H1 (cell line): Measurements from ENCODE around the gene MARCHF9. TPM values are rescaled to one million over a fixed set of nuclear protein-coding genes. Genes with fewer than 3 reads are reported as not detected.

ENCODE experiments used
- CTCF ChIA-PET: fragments of 300-600 bp; sonication (Branson Sonifier 250); formaldehyde crosslinking; loops from one replicate; lab custom pipeline; 2021; ENCODE audit not compliant: partially characterized antibody; lab: Charles Lee
- POLR2A ChIA-PET: fragments of 300-600 bp; sonication (Branson Sonifier 250); formaldehyde crosslinking; loops from one replicate; lab custom pipeline; 2021; ENCODE audit warnings: inconsistent platforms; ENCODE audit not compliant: partially characterized antibody; lab: Charles Lee
- DNase-seq, 2 experiments: peaks; one replicate each; pipeline versions ENCODE4 v3.0.0 to v3.0.0-alpha.2; 2010 to 2022; ENCODE audit warnings: low spot score in 2 of 2, low read depth in 1 of 2, mixed read lengths in 1 of 2
- FAIRE-seq: peaks from 2 replicates; lab custom pipeline; 2011; peaks lifted over from hg19 to GRCh38; lab: Jason Lieb, UNC
- H2AFZ ChIP-seq: 2 replicates; pipeline ENCODE4 v1.8.1; 2012; ENCODE audit warnings: low read length, inconsistent platforms
- H2AK5ac ChIP-seq: 2 replicates; pipeline ENCODE4 v1.6.1; 2013; ENCODE audit warnings: low read depth, low read length
- H2BK120ac ChIP-seq: replicated peaks from 2 replicates; pipeline ENCODE3; 2013; ENCODE audit warnings: low read depth, low read length, inconsistent platforms
- H2BK12ac ChIP-seq: 2 replicates; pipeline ENCODE4 v1.6.1; 2013; ENCODE audit warnings: low read depth, low read length
- H2BK15ac ChIP-seq: 2 replicates; pipeline ENCODE4 v1.6.1; 2013; ENCODE audit warnings: low read length
- H2BK20ac ChIP-seq: 2 replicates; pipeline ENCODE4 v1.6.1; 2013; ENCODE audit warnings: low read length
- H2BK5ac ChIP-seq: 2 replicates; pipeline ENCODE4 v1.6.1; 2013; ENCODE audit warnings: low read depth, low read length
- H3K14ac ChIP-seq: 2 replicates; pipeline ENCODE4 v1.6.1; 2013; ENCODE audit warnings: inconsistent platforms; ENCODE audit not compliant: insufficient read length
- H3K18ac ChIP-seq: 2 replicates; pipeline ENCODE4 v1.6.1; 2013; ENCODE audit warnings: low read length; ENCODE audit errors: extremely low read depth
- H3K23ac ChIP-seq: 2 replicates; pipeline ENCODE4 v1.6.1; 2013; ENCODE audit warnings: inconsistent platforms; ENCODE audit not compliant: insufficient read length
- H3K23me2 ChIP-seq: 2 replicates; pipeline ENCODE4 v1.6.1; 2013; ENCODE audit warnings: low read depth, low read length
- H3K27ac ChIP-seq: 2 replicates; pipeline ENCODE4 v1.6.1; 2011; ENCODE audit warnings: low read depth, low read length, inconsistent platforms
- H3K27me3 ChIP-seq, 4 experiments: replicated peaks in 1 of 4; 1 replicate in 1 of 4; 2 replicates in 3 of 4; pipeline versions ENCODE4 v1.6.1 to v1.8.1; 2011 to 2013; ENCODE audit warnings: low read length in 3 of 4, mild to moderate bottlenecking in 3 of 4, inconsistent platforms in 2 of 4, mixed read lengths in 2 of 4, moderate library complexity in 1 of 4; ENCODE audit not compliant: control insufficient read depth in 3 of 4, insufficient read depth in 3 of 4; ENCODE audit errors: extremely low read depth in 1 of 4
- H3K36me3 ChIP-seq, 4 experiments: 2 replicates each; pipeline versions ENCODE4 v1.6.1 to v1.8.1; 2011 to 2013; ENCODE audit warnings: mild to moderate bottlenecking in 4 of 4, low read length in 3 of 4, moderate library complexity in 2 of 4, control low read depth in 1 of 4, inconsistent platforms in 1 of 4; ENCODE audit not compliant: insufficient read depth in 4 of 4, control insufficient read depth in 2 of 4
- H3K4ac ChIP-seq: replicated peaks from 2 replicates; pipeline ENCODE3; 2013; ENCODE audit warnings: low read length, low read depth, mixed read lengths, inconsistent platforms; ENCODE audit not compliant: insufficient read length
- H3K4me1 ChIP-seq, 4 experiments: replicated peaks in 1 of 4; 1 replicate in 1 of 4; 2 replicates in 3 of 4; pipeline versions ENCODE4 v1.6.1 to v1.8.1; 2011 to 2013; ENCODE audit warnings: low read length in 3 of 4, inconsistent platforms in 2 of 4, mixed read lengths in 1 of 4; ENCODE audit not compliant: insufficient read depth in 4 of 4, control insufficient read depth in 3 of 4
- H3K4me2 ChIP-seq, 2 experiments: 2 replicates each; pipeline versions ENCODE4 v1.6.1 to v1.8.1; 2011 to 2013; ENCODE audit warnings: low read depth in 2 of 2, low read length in 2 of 2, control low read depth in 1 of 2, inconsistent platforms in 1 of 2, mild to moderate bottlenecking in 1 of 2; ENCODE audit not compliant: insufficient read depth in 1 of 2
- H3K4me3 ChIP-seq, 4 experiments: fragments of 200-600, 300-600 bp in 1 of 4; sonication (generic), shearing (Covaris generic), sonication (Bioruptor Twin) in 1 of 4; 2 replicates each; pipeline versions ENCODE4 v1.5.1 to v1.8.1; 2011 to 2016; ENCODE audit warnings: low read length in 4 of 4, low read depth in 3 of 4, control low read depth in 2 of 4, inconsistent platforms in 2 of 4, mild to moderate bottlenecking in 2 of 4, mixed read lengths in 1 of 4, moderate library complexity in 1 of 4; ENCODE audit not compliant: insufficient read depth in 2 of 4; ENCODE audit errors: extremely low read depth in 1 of 4
- H3K56ac ChIP-seq: replicated peaks from 2 replicates; pipeline ENCODE3; 2013; ENCODE audit warnings: low read depth, mild to moderate bottlenecking, mixed read lengths, low read length, inconsistent platforms; ENCODE audit not compliant: insufficient read length
- H3K79me1 ChIP-seq: 2 replicates; pipeline ENCODE4 v1.6.1; 2013; ENCODE audit warnings: low read depth, low read length, control low read depth
- H3K79me2 ChIP-seq, 2 experiments: 2 replicates each; pipeline versions ENCODE4 v1.6.1 to v1.8.1; 2012 to 2013; ENCODE audit warnings: low read length in 2 of 2, mild to moderate bottlenecking in 2 of 2, inconsistent platforms in 1 of 2; ENCODE audit not compliant: insufficient read depth in 2 of 2, control insufficient read depth in 1 of 2
- H3K9ac ChIP-seq, 4 experiments: replicated peaks in 1 of 4; 1 replicate in 1 of 4; 2 replicates in 3 of 4; pipeline versions ENCODE4 v1.6.1 to v1.8.1; 2011 to 2013; ENCODE audit warnings: low read depth in 3 of 4, low read length in 3 of 4, control low read depth in 2 of 4, mild to moderate bottlenecking in 2 of 4, moderate library complexity in 2 of 4, inconsistent platforms in 1 of 4; ENCODE audit errors: extremely low read depth in 1 of 4
- H3K9me3 ChIP-seq, 2 experiments: 2 replicates each; pipeline versions ENCODE4 v1.6.1 to v1.8.1; 2012 to 2013; ENCODE audit warnings: mild to moderate bottlenecking in 2 of 2, moderate library complexity in 2 of 2, control low read depth in 1 of 2, inconsistent platforms in 1 of 2, low read depth in 1 of 2, low read length in 1 of 2, mixed read lengths in 1 of 2; ENCODE audit not compliant: insufficient read depth in 2 of 2
- H4K20me1 ChIP-seq, 2 experiments: replicated peaks in 1 of 2; 2 replicates each; pipeline versions ENCODE3 to v1.8.1; 2011 to 2013; ENCODE audit warnings: inconsistent platforms in 2 of 2, low read length in 2 of 2, mild to moderate bottlenecking in 1 of 2; ENCODE audit not compliant: insufficient read depth in 2 of 2, control insufficient read depth in 1 of 2
- H4K5ac ChIP-seq: 2 replicates; pipeline ENCODE4 v1.6.1; 2013; ENCODE audit warnings: low read length, low read depth, mixed read lengths, inconsistent platforms; ENCODE audit not compliant: insufficient read length
- H4K8ac ChIP-seq: 2 replicates; pipeline ENCODE4 v1.8.0; 2013; ENCODE audit warnings: mild to moderate bottlenecking, moderate library complexity, low read length, inconsistent platforms; ENCODE audit not compliant: insufficient read depth; ENCODE audit errors: extremely low read depth
- H4K91ac ChIP-seq: replicated peaks from 2 replicates; pipeline ENCODE3; 2013; ENCODE audit warnings: low read length, mixed read lengths, inconsistent platforms; ENCODE audit not compliant: insufficient read length
- ATF2 ChIP-seq: IDR thresholded peaks from 2 replicates; pipeline ENCODE4 v1.6.1; 2012; ENCODE audit warnings: low read length, inconsistent platforms
- GTF2F1 ChIP-seq: IDR thresholded peaks from 2 replicates; pipeline ENCODE4 v1.6.1; 2012; ENCODE audit warnings: low read depth, low read length, improper control_type of control experiment, borderline replicate concordance
- HDAC2 ChIP-seq, 2 experiments: fragments of 300-600 bp in 1 of 2; sonication (generic) in 1 of 2; IDR thresholded peaks; 2 replicates each; pipeline ENCODE4 v1.6.1; 2011 to 2012; ENCODE audit warnings: low read depth in 2 of 2, low read length in 2 of 2, mild to moderate bottlenecking in 2 of 2, moderate library complexity in 2 of 2, borderline replicate concordance in 1 of 2, inconsistent platforms in 1 of 2
- KDM5A ChIP-seq: fragments of 200-600 bp; IDR thresholded peaks from 2 replicates; pipeline ENCODE4 v1.7.1; 2012; ENCODE audit warnings: mild to moderate bottlenecking, low read length, inconsistent platforms, mixed read lengths
- POU5F1 ChIP-seq: IDR thresholded peaks from 2 replicates; pipeline ENCODE4 v1.6.1; 2011; ENCODE audit warnings: low read depth, mild to moderate bottlenecking, low read length, moderate library complexity
- RBBP5 ChIP-seq: IDR thresholded peaks from 2 replicates; pipeline ENCODE4 v1.7.1; 2012; ENCODE audit warnings: low read depth, mild to moderate bottlenecking, inconsistent platforms, low read length, moderate library complexity, borderline replicate concordance
- SP1 ChIP-seq: IDR thresholded peaks from 2 replicates; pipeline ENCODE4 v1.6.1; 2011; ENCODE audit warnings: low read depth, low read length
- TAF1 ChIP-seq: IDR thresholded peaks from 2 replicates; pipeline ENCODE4 v1.6.1; 2011; ENCODE audit warnings: mild to moderate bottlenecking, low read depth, low read length
- WGBS, 2 experiments: shearing (Covaris generic) in 1 of 2; methylation state at CpG; one replicate each; pipeline versions ENCODE4 v1.1.6 to v1.1.7; 2013 to 2015; ENCODE audit warnings: low lambda C conversion rate in 2 of 2, mixed read lengths in 2 of 2, inconsistent platforms in 1 of 2, low coverage in 1 of 2, missing lambda C conversion rate in 1 of 2; ENCODE audit not compliant: insufficient replicate concordance in 2 of 2, insufficient coverage in 1 of 2, insufficient read length in 1 of 2; ENCODE audit errors: extremely low coverage in 1 of 2, missing lambda C conversion rate in 1 of 2; 5-methylcytosine and 5-hydroxymethylcytosine counted together
- polyA plus RNA-seq, 7 experiments: library from polyadenylated mRNA; depleted of rRNA in 3 of 7; stranded (reverse) in 5 of 7; unstranded in 2 of 7; fragments of >200 nt in 5 of 7; fragments of 200-250 nt in 2 of 7; gene quantifications; 1 replicate in 5 of 7; 2 replicates in 1 of 7; 4 replicates in 1 of 7; pipeline versions ENCODE4 v1.2.1 to v1.2.3, GENCODE V29; 2011 to 2013; ENCODE audit warnings: missing spikeins in 2 of 7, mixed read lengths in 2 of 7
- total RNA-seq: library from RNA; stranded (reverse); fragmentation: NEBNext Ultra II Directional; extraction: Animal tissue kit (Norgen Biotek cat#: 25700); gene quantifications from 2 replicates; pipeline ENCODE4 v1.2.1, GENCODE V29; 2021

MARCHF9 gene
- total and polyA plus RNA-seq, 2 of the 8 experiments (the other 6 are each of a cell fraction or from before 2014, with no cell fraction given), result 6.4 to 7.8 TPM

DNA sequence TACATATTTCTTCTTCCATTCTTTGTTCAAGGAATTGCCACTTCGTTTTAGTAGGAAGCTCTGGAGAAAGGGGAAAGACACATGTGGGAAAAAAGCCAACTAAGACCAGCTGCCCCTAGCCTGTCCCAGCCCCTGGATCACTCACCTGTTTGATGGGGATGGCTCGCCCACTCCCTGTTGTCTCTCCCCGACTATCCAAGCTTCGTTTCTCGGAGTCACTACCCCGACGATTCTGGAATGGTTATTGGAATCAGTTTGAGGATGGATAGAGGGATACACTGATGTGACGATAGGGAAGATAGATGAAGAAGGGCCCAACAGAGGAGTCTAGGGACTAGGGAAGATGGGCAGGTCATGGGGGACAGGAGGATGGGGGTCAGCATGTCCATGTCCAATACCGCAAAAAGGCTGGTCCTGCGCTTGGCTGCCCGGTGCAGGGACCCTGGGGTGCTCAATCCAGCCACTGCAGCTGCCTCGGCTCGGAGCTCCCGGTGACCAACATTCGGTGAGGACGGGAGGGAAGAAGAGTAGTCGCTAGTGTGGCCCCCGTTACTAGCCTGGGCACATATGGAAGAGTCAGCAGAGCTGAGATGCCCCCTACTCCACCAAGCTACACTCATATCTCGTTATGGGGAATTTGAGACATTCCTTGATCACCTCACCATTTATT, 23.4 kb upstream of the MARCHF9 start:
- H4K91ac ChIP-seq, result no peak overlapping the region
- no peak overlapping the region for H3K4me3 ChIP-seq
- H3K27ac ChIP-seq, result no peak overlapping the region
- peaks cover 2 to 19% of the 10 kb centered on the region in 2 experiments for H4K20me1 ChIP-seq
- no peak overlapping the region for H2AK5ac ChIP-seq
- H4K8ac ChIP-seq, result no peak overlapping the region
- H3K9ac ChIP-seq, result no peak overlapping the region
- WGBS, 2 experiments, result 89% methylated on average over 19 of the region's 19 CpGs; no CpG with 5 or more reads in 1 of the 2 experiments
- H3K4ac ChIP-seq, result no peak overlapping the region
- H3K27me3 ChIP-seq, result peaks cover 35 to 96% (median 80%) of the 10 kb centered on the region in 4 experiments
- H3K56ac ChIP-seq, result no peak overlapping the region
- peaks cover 6 to 21% (median 13%) of the 10 kb centered on the region in 4 experiments; a peak in 6 of 7 replicates for H3K4me1 ChIP-seq
- H3K36me3 ChIP-seq, result no peaks in the 10 kb centered on the region
- DNase-seq (no peak), FAIRE-seq (no peak)
- H3K79me2 ChIP-seq, result no peaks in the 10 kb centered on the region
- H2BK15ac ChIP-seq, result no peak overlapping the region
- H2BK20ac ChIP-seq, result no peak overlapping the region
- H3K23ac ChIP-seq, result no peak overlapping the region
- H2AFZ ChIP-seq, result no peak overlapping the region
- peaks cover 5% of the 10 kb centered on the region; the same call in 1 of the 2 replicates for H3K23me2 ChIP-seq
- POLR2A ChIA-PET, result interaction anchor here (0.9 to 3.4 kb wide), 3 partner anchors 14 to 89 kb away, joined by 3 to 10 read pairs (median 3); partner anchors contain the start of gene TSPAN31
- CTCF ChIA-PET, result interaction anchor here (0.6 to 2.6 kb wide), 6 partner anchors 10 to 147 kb away, joined by 3 to 19 read pairs (median 5); partner anchors contain the start of gene TSPAN31
- H3K14ac ChIP-seq, result no peak overlapping the region
- no peak overlapping the region for H3K4me2 ChIP-seq
- no peak overlapping the region for H2BK5ac ChIP-seq
- no peak overlapping the region for H2BK120ac ChIP-seq
- H3K79me1 ChIP-seq, result no peaks in the 10 kb centered on the region
- H2BK12ac ChIP-seq, result no peak overlapping the region
- H3K9me3 ChIP-seq, result no peaks in the 10 kb centered on the region
- no peak overlapping the region for H4K5ac ChIP-seq
- H3K18ac ChIP-seq, result no peak overlapping the region
- TF ChIP-seq HDAC2 (IDR thresholded peaks at IDR 0.05; ENCODE audit: borderline replicate concordance in 1 of 2, low read depth in 2 of 2, low read length in 2 of 2) (no peak), ATF2 (no peak), TAF1 (no peak), POU5F1 (no peak), RBBP5 (no peak), SP1 (no peak), KDM5A (no peak), GTF2F1 (no peak)
- TF ChIP-seq, all 59 proteins: peak for 0
